OCI-LY1 (cell line): ENCODE measurements around the gene NAXD.

Experiments
- EZH2 ChIP-seq: fragments of 200-600 bp; sonication (generic), shearing (Covaris generic); IDR thresholded peaks from 2 replicates; pipeline ENCODE4 v1.8.0; 2017; ENCODE audit warnings: borderline replicate concordance, mixed run types, mild to moderate bottlenecking, antibody characterized with exemption, low read length, moderate library complexity, mixed read lengths
- TF ChIP-seq, protein P1 (sequence below): fragments of 200-600 bp; sonication (generic), shearing (Covaris generic); IDR thresholded peaks from 2 replicates; pipeline ENCODE4 v1.5.1; 2017; ENCODE audit warnings: mild to moderate bottlenecking, antibody characterized with exemption, low read length, moderate library complexity, mixed read lengths

DNA sequence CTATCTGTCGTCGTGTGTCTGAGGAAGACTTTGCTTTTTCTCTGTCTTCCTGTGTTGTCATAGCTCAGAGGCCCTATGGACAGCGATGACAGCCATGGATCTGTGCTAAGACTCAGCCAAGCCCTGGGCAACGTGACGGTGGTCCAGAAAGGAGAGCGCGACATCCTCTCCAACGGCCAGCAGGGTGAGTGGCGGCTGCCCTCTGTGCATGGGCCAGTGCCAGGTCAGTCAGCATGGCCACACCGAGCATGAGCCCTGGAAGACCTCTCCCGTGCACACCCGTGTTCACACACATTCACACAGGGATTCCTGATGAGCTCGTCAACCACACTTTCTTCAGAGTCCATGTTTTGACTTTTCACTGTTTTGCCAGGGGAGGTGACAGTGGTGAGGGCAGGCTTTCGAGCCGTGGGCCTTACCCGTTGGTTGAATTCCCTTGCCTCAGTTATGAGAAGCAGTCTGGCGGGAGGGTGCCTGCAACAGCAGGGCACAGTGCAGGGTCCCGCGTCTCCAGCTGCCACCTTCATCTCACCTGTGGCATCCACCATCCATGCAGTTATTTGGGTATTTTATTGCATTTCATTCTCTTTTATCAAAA lies 20.2 kb downstream of the NAXD start:
- TF ChIP-seq, protein P1, sequence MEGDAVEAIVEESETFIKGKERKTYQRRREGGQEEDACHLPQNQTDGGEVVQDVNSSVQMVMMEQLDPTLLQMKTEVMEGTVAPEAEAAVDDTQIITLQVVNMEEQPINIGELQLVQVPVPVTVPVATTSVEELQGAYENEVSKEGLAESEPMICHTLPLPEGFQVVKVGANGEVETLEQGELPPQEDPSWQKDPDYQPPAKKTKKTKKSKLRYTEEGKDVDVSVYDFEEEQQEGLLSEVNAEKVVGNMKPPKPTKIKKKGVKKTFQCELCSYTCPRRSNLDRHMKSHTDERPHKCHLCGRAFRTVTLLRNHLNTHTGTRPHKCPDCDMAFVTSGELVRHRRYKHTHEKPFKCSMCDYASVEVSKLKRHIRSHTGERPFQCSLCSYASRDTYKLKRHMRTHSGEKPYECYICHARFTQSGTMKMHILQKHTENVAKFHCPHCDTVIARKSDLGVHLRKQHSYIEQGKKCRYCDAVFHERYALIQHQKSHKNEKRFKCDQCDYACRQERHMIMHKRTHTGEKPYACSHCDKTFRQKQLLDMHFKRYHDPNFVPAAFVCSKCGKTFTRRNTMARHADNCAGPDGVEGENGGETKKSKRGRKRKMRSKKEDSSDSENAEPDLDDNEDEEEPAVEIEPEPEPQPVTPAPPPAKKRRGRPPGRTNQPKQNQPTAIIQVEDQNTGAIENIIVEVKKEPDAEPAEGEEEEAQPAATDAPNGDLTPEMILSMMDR = no peak
- TF ChIP-seq EZH2 = no peak
